ENCODE results near the gene CDK11B. TPM values are rescaled to one million over a fixed set of nuclear protein-coding genes. Genes with fewer than 3 reads are reported as not detected.

The CDK11B gene
- total RNA-seq, 4 donors from 2014 or later = 27.2 to 68.9 (median 33.0) TPM

DNA sequence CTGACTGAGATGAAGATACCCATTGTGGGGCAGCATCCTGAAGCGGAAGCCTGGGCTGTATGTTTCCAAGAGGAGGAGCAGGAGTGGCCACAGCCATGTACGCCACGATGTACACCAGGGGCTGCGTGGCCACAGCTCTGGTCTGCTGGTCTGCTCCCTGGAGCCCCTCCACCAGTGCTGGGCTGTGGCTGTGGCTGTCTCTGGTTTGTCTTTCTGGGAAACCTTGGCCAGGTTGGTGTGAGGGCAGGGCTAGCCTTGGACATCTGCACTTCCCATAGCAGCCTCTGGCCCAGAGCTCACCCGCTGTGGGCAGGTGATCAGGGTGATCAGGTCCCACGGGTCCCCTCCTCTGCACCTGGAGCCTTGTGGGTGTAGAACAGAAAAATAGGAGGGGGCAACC, 40.9 kb downstream of the CDK11B start:
- no peak for DNase-seq (ENCODE audit: extremely low spot score)
- Histone ChIP-seq H3K27me3 (no peaks in the 10 kb centered on the region), H3K9me3 (no peaks in the 10 kb centered on the region), H3K36me3 (peaks cover 4 to 23% (median 15%) of the 10 kb centered on the region in 4 donors), H3K4me3 (no peak overlapping the region), H3K27ac (replicated peaks in 1 of 4) (no peak overlapping the region), H3K4me1 (peaks cover 34 to 55% (median 37%) of the 10 kb centered on the region in 4 donors)
- intact Hi-C loops (cut with DNase I) = no loop called here
- TF ChIP-seq POLR2AphosphoS5 (IDR thresholded peaks at IDR 0.05) (no peak), EP300 (IDR thresholded peaks at IDR 0.05) (no peak), POLR2A (IDR thresholded peaks at IDR 0.05; ENCODE audit: low read depth) (no peak)
- TF ChIP-seq, protein P1, sequence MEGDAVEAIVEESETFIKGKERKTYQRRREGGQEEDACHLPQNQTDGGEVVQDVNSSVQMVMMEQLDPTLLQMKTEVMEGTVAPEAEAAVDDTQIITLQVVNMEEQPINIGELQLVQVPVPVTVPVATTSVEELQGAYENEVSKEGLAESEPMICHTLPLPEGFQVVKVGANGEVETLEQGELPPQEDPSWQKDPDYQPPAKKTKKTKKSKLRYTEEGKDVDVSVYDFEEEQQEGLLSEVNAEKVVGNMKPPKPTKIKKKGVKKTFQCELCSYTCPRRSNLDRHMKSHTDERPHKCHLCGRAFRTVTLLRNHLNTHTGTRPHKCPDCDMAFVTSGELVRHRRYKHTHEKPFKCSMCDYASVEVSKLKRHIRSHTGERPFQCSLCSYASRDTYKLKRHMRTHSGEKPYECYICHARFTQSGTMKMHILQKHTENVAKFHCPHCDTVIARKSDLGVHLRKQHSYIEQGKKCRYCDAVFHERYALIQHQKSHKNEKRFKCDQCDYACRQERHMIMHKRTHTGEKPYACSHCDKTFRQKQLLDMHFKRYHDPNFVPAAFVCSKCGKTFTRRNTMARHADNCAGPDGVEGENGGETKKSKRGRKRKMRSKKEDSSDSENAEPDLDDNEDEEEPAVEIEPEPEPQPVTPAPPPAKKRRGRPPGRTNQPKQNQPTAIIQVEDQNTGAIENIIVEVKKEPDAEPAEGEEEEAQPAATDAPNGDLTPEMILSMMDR (IDR thresholded peaks at IDR 0.05) = no peak
- 93% methylated on average over 5 of the region's 6 CpGs for WGBS

DNA sequence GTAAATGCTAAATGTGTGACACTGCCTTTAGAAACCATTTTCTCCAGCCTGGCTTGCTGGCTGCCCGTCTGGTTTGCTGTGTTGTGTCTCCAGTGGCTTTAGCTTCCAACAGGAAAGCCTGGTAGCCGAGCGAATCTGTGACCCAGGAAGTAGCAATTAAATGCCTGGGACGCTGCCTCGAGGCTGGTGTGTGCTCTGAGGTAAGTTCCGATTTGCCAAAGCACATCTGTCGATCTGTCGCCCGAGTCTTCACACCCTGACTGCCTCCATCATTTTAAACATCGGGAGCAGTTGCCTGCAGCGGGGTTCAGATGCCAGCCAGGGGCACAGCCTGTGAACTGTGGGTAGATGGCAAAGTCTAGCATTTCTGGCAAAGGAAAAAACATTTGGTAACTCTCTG, 41.3 kb downstream of the CDK11B start:
- 80% methylated on average over 11 of the region's 11 CpGs for WGBS
- intact Hi-C loops (cut with DNase I) = no loop called here
- Histone ChIP-seq H3K27me3 (no peaks in the 10 kb centered on the region), H3K4me3 (no peak overlapping the region), H3K9me3 (no peaks in the 10 kb centered on the region), H3K4me1 (peaks cover 34 to 55% (median 37%) of the 10 kb centered on the region in 4 donors), H3K36me3 (peaks cover 4 to 23% (median 13%) of the 10 kb centered on the region in 4 donors), H3K27ac (replicated peaks in 1 of 4) (no peak overlapping the region)
- DNase-seq (ENCODE audit: extremely low spot score) = no peak
- TF ChIP-seq, protein P1 (IDR thresholded peaks at IDR 0.05) = no peak
- TF ChIP-seq POLR2A (IDR thresholded peaks at IDR 0.05; ENCODE audit: low read depth) (no peak), EP300 (IDR thresholded peaks at IDR 0.05) (no peak), POLR2AphosphoS5 (IDR thresholded peaks at IDR 0.05) (no peak)

DNA sequence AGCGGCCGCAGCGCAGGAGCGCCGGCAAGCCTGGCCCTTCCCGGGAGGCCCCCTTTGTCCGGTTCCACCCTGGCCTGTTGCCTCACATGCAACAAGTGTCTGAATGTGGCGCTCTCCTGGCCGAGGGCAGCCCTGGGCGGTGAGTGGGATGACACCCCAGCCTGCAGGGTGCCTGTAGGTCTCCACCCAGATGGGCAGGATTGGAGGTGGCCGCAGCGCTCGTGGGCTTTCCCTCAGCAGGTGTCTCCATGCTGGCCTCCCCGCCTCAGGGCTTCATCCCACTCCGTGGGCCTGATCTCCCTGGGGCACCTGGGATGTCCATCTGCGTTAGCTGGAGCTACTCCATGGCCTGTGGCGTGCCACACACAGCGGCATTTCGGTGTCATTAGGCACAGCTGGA, 42.0 kb downstream of the CDK11B start:
- DNase-seq (ENCODE audit: extremely low spot score) = no peak
- 85% methylated on average over 4 of the region's 19 CpGs for WGBS
- H3K4me3 ChIP-seq = peak overlapping the region; percentile 86 to 99 (median 94)
- H3K9me3 ChIP-seq = no peaks in the 10 kb centered on the region
- H3K27me3 ChIP-seq = no peaks in the 10 kb centered on the region
- peaks cover 4 to 23% (median 13%) of the 10 kb centered on the region in 4 donors for H3K36me3 ChIP-seq
- intact Hi-C loops (cut with DNase I) = no loop called here
- TF ChIP-seq POLR2AphosphoS5 (IDR thresholded peaks at IDR 0.05) = no peak
- no peak for TF ChIP-seq POLR2A (IDR thresholded peaks at IDR 0.05; ENCODE audit: low read depth)
- TF ChIP-seq, protein P1 (IDR thresholded peaks at IDR 0.05) = no peak
- TF ChIP-seq EP300 (IDR thresholded peaks at IDR 0.05) = no peak
- peaks cover 34 to 53% (median 37%) of the 10 kb centered on the region in 4 donors for H3K4me1 ChIP-seq
- H3K27ac ChIP-seq (replicated peaks in 1 of 4) = peak overlapping the region in 2 of 4 donors; percentile 100

DNA sequence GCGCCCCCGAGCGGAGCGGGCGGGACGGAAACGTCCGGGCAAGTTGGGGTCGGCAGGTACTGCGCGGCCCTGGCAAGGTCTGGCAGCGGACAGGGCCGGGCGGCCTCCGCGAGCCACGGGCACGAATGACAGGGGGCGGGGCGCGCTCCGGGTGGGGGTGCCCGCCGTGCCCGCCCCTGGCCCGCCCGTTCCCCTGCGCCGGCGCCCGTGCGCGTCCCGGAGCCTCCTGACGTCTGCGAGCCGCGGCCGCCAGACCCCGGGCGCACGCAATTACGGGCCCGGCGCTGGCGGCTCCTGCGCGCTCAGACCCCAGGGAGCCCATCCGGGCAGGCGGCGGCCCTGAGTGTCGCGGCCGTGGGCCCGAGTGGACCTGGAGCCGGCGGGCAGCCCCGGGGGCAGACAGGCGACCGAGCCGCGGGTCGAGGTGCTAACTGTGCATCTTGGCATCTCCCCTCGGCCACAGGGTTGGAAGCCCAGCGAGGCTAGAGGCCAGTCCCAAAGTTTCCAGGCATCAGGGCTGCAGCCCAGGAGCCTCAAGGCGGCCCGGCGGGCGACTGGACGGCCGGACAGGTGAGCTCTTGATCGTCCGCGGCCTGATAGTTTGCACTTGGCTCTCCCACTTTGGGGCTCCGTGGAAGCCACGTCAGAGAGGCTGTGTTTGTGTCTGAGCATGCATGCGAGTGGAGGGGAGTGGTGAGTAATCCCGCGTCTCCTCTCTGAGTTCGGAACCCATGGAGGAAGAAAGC, 42.6 kb downstream of the CDK11B start:
- TF ChIP-seq, protein P1 (IDR thresholded peaks at IDR 0.05) = no peak
- no peak for TF ChIP-seq POLR2A (IDR thresholded peaks at IDR 0.05; ENCODE audit: low read depth)
- TF ChIP-seq POLR2AphosphoS5 (IDR thresholded peaks at IDR 0.05) = no peak
- no peak for TF ChIP-seq EP300 (IDR thresholded peaks at IDR 0.05)
- DNase-seq (ENCODE audit: extremely low spot score) = no peak
- no peaks in the 10 kb centered on the region for H3K9me3 ChIP-seq
- intact Hi-C loops (cut with DNase I) = no loop called here
- peak overlapping the region; percentile 86 to 99 (median 94) for H3K4me3 ChIP-seq
- WGBS = 27% methylated on average over 18 of the region's 80 CpGs
- peaks cover 4 to 23% (median 13%) of the 10 kb centered on the region in 4 donors for H3K36me3 ChIP-seq
- H3K4me1 ChIP-seq = peaks cover 34 to 47% (median 39%) of the 10 kb centered on the region in 4 donors
- peak overlapping the region; percentile 99 to 100 (median 100) for H3K27ac ChIP-seq (replicated peaks in 1 of 4)
- no peaks in the 10 kb centered on the region for H3K27me3 ChIP-seq

Data from esophagus muscularis mucosa (tissue), 4 donors.